ENCODE data around the gene NCOA7.
"Not testable (repeated sequence)": the region's sequence is repeated elsewhere in the genome, so short reads cannot be mapped to it uniquely, and the experiment has no call there.

Gene NCOA7

GRCh38 chr6:125918681-125919566, 128.2 kb downstream of the NCOA7 start:
- peak; percentile 45 for DNase-seq (ENCODE audit: low spot score)

- DNase-seq (ENCODE audit: low spot score), result no peak
These were observed 128.9 kb downstream of the NCOA7 start for GRCh38 chr6:125919618-125920017.

GRCh38 chr6:125922322-125922860, 131.6 kb downstream of the NCOA7 start:
- no peak for DNase-seq (ENCODE audit: low spot score)

- no peak for DNase-seq (ENCODE audit: low spot score)
These were observed 132.7 kb downstream of the NCOA7 start for GRCh38 chr6:125923366-125923877.

- no peak for DNase-seq (ENCODE audit: low spot score)
These were observed 133.4 kb downstream of the NCOA7 start for GRCh38 chr6:125924169-125924568.

- no peak for DNase-seq (ENCODE audit: low spot score)
These were observed 134.1 kb downstream of the NCOA7 start for GRCh38 chr6:125924697-125925358.

GRCh38 chr6:125926711-125927110, 136.0 kb downstream of the NCOA7 start:
- DNase-seq (ENCODE audit: low spot score), result no peak

GRCh38 chr6:125927761-125928160, 137.0 kb downstream of the NCOA7 start:
- DNase-seq (ENCODE audit: low spot score), result no peak

GRCh38 chr6:125930765-125931418, 140.1 kb downstream of the NCOA7 start:
- no peak for DNase-seq (ENCODE audit: low spot score)

GRCh38 chr6:125931733-125932450, 141.1 kb downstream of the NCOA7 start:
- DNase-seq (ENCODE audit: low spot score), result no peak

GRCh38 chr6:125932451-125932795, 141.7 kb downstream of the NCOA7 start:
- DNase-seq (ENCODE audit: low spot score), result no peak

GRCh38 chr6:125935520-125935919, 144.8 kb downstream of the NCOA7 start:
- DNase-seq (ENCODE audit: low spot score), result not testable (repeated sequence)

GRCh38 chr6:125939026-125939425, 148.3 kb downstream of the NCOA7 start:
- DNase-seq (ENCODE audit: low spot score), result no peak

- no peak for DNase-seq (ENCODE audit: low spot score)
These were observed 149.0 kb downstream of the NCOA7 start for GRCh38 chr6:125939791-125940190.

- DNase-seq (ENCODE audit: low spot score), result no peak
These were observed 149.7 kb downstream of the NCOA7 start for GRCh38 chr6:125940247-125941041.

- DNase-seq (ENCODE audit: low spot score), result no peak
These were observed 152.1 kb downstream of the NCOA7 start for GRCh38 chr6:125942672-125943527.

GRCh38 chr6:125943528-125944433, 153.0 kb downstream of the NCOA7 start:
- DNase-seq (ENCODE audit: low spot score), result no peak

GRCh38 chr6:125944434-125944816, 153.7 kb downstream of the NCOA7 start:
- DNase-seq (ENCODE audit: low spot score), result no peak

- no peak for DNase-seq (ENCODE audit: low spot score)
These were observed 154.1 kb downstream of the NCOA7 start for GRCh38 chr6:125944896-125945295.
